GM19395 (cell line): Measurements from ENCODE around the gene MOK.
A peak's percentile ranks its signal among the peaks of the same experiment; 100 is the strongest.
"Not testable (repeated sequence)": the region's sequence is repeated elsewhere in the genome, so short reads cannot be mapped to it uniquely, and the experiment has no call there.

Experiments
- ATAC-seq: cut with Tn5 transposase; IDR thresholded peaks from one replicate; pipeline ENCODE4 v1.9.1; 2021; ENCODE audit warnings: mild to moderate bottlenecking, moderate library complexity; ENCODE audit not compliant: unreplicated experiment

Gene MOK

DNA sequence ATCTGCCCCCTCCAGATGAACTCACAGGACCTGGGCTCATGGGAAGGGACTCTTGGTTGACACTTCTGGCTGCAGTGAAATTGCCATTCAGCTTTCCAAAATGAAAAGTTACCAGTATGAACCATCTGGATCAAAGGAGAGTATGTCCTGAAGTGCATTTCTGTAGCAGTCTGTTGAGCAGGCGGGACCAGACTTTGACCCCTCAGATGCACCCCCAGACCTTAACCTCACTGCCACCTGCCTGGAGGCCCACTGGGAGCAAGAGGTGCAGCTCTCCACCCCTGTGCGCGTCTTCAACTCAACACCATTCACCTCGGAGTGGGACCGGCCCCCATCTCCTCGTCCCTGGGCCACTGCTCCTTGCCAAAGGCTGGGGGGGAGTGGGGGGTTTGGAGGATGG is 55.0 kb downstream of the MOK start:
- no peak for ATAC-seq

DNA sequence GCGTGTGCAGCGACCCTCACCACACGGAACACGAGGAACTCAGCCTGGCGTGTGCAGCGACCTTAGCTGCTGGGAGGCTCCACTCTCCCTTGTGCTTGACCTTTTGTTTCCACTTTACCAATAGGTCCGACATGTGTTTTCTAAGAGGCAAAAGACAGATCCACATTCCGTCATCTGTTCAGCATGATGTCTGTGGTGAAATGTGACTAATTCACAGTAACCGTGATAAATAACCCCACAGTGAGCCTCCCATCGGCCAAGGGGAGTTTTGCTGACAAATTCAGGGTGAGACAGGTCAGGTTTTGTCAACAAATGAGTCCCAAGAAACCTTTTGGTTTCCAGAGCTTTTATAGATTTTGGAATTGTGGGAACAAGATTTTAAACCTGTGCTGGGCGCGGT is 55.9 kb downstream of the MOK start:
- no peak for ATAC-seq

DNA sequence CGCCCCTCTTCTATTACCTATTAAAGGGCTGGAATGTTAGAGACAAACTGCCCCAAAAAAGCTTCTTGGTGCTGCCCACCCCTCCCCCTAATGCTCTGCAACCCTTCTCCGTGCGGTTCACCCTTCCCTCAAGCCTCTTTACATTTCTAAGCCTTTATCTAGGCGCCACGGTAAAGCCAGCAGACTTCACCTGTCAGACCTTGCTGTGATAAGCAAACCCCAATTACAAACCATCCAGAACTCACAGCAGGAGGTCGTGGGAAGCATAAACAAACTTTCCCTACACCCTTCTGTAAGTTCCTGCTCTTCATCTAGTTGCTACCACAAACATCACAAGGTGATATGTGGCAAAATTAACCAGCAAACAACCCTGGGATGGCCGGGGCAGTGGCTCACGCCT is 56.8 kb downstream of the MOK start:
- no peak for ATAC-seq

DNA sequence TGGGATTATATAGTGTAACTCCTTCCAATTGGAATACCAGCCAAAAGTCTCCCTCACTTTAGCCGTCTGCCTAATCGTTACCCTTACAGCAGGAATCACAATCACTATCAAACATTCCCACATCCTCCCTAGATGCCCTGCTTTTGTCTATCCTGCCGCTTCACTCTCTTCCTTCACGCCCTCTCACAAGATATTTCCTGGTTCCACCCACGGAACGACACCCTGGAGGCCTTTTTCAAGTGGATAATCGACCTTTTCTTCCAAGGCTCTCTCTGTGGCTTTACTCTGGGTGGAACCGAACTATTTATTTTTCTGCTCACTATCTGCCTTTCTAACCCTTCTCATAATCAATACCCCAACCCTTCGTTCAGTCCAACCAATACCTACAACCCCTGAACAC is 58.9 kb downstream of the MOK start:
- no peak for ATAC-seq

DNA sequence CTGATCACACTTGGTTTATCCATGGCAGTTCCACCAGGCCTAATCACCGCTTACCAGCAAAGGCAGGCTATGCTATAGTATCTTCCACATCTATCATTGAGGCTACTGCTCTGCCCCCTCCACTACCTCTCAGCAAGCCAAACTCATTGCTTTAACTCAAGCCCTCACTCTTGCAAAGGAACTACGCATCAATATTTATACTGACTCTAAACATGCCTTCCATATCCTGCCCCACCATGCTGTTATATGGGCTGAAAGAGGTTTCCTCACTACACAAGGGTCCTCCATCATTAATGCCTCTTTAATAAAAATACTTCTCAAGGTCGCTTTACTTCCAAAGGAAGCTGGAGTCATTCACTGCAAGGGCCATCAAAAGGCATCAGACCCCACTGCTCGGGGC is 61.2 kb downstream of the MOK start:
- ATAC-seq, result not testable (repeated sequence)

DNA sequence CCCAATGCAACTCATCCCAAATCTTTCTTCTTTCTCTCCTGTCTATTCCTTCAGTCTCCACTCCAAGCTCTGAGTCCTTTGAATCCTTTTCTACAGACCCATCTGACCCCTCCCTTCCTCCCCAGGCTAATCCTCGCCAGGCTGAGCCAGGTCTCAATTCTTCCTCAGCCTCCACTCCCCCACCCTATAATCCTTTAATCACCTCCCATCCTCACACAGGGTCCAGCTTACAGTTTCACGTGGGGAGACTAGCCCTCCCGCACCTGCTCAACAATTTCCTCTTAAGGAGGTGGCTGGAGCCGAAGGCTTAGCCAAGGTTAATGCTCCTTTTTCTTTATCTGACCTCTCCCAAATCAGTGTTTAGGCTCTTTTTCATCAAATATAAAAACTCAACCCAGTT is 63.8 kb downstream of the MOK start:
- no peak for ATAC-seq

DNA sequence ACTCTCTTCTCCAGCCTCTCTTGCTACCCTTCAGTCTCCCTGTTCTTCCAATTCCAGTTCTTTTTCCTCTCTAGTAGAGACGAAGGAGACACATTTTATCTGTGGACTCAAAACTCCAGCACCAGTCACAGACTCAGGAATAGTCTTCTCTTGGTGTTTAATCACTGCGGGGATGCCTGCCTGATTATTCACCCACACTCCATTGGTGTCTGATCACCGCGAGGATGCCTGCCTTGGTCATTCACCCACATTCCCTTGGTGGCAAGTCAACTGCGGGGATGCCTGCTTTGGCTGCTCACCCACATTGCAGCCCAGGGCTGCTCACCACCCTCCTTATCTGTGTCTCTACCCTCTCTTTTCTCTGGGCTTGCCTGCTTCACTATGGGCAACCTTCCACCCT is 64.5 kb downstream of the MOK start:
- ATAC-seq, result not testable (repeated sequence)

DNA sequence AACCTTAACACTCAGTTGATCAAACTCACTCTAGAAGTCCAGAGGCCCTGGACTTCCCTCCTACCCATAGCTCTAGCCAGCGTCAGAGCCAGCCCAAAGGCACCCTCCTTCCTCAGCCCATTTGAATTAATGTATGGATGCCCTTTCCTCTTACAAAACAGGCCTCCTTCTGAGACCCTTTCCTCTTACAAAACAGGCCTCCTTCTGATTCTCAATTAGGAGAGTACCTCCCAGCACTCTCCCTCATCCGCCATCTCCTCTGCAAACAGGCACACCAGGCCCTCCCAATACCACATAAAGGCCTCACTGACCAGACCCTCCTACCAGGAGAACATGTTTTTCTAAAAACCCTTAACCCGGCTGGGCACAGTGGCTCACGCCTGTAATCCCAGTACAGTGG is 65.7 kb downstream of the MOK start:
- ATAC-seq, result no peak

DNA sequence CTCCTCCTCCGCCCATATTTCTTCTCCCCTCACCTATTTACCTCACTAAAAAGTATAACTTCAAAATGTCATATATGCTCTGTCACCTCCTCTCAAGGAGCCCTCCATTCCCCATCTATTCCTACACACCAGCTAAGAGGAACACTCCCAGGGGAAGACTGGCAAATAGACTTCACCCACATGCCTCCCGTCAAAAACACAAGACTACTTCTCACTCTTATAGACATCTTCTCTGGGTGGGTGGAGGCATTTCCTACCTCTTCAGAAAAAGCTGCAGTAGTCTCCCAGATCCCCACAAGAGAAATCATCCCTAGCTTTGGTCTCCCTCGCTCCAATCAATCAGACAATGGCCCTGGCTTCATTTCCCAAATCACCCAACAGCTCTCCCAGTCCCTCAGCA is 66.2 kb downstream of the MOK start:
- no peak for ATAC-seq

DNA sequence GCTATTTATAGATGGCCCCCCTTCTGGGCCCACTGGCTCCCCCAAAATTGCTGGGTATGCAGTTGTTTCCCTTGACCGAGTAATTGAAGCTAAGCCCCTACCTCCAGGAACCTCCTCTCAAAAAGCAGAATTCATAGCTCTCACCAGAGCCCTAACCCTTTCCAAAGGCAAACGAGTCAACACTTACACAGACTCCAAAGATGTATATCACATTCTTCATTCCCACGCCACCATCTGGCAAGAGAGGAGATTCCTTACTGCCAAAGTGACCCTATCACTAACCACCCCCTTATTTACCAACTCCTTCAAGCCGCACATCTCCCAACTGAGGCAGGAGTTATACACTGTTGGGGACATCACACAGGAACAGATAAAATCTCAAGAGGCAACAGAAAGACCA is 66.8 kb downstream of the MOK start:
- ATAC-seq, result no peak

DNA sequence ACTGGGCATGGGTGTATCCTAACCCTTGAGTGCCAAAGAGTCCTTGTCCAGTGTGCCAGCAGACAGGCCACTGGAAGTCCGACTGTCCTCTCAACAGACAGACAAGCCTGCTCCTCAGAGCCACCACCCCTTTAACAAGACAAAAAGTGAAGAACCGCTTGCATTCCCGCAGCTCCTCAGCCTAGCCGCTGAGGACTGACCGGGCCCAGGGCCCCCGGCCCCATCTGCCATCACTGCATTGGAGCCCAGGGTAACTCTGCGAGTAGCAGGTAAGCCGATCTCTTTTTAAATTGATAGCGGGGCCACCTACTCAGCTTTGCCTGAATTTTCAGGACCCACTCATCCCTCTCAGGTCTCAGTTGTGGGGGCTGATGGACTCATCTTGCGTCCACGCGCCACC is 68.9 kb downstream of the MOK start:
- ATAC-seq, result no peak

DNA sequence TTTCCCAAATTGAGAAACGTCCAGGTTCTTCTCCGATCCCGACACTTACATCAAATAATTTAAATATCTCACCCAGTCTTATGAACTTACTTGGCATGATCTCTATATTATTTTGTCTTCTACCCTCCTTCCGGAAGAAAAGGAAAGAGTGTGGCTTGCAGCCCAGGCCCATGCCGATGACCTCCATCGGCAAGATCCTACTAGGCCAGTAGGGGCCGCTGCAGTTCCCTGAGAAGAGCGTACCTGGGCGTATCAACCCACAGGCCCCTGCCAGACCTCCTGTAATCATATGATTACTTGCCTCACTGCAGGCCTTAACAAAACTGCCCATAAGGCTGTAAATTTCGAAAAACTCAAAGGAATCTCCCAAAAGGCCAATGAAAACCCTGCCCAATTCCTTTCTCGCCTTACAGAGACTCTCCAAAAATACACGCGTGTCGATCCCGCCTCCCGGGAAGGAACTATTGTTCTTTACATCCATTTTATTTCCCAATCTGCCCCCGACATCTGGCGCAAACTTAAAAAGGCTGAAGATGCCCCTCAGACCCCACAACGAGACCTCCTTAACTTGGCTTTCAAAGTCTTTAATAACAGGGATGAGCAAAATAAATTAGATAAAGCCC is 69.6 kb downstream of the MOK start:
- ATAC-seq, result peak; percentile 87

DNA sequence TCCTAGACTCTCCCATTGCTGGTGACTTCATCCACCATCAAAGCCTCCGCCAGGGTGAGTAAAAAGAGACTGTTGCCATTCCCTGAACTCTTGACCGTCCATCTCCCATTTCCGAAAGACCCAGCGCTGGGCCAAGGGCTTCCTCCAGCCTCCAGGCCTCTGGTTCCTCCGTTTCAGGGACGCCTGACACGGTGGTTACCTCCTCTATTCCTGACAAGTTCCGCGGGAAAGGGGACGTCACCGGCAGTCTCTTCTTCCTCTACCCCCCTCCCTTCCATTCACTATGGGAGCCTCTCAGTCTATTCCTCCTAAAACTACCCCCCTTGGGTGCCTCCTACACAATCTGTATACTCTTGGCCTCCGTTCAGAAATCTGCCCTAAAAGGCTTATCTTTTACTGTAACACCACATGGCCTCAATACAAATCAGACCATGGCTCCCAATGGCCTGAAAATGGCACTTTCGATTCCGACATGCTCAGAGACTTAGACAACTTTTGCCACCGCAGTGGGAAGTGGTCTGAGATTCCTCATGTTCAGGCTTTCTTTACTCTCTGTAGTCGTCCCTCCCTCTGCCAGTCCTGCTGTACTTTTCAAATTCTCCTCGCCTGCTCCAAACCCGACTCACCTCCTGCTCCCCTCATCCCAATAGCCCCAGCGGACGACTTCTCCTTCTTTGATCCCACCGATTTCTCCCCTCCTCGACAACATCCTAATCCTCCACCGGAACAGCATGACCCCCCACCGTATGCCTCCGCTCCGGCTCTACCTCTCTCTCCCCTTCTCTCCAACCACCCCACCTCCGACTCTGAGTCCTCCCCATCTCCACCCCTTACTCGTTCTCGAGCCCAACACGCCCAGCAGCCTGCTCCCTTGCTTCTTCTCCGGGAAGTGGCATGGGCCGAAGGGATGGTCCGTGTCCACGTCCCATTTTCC is 70.4 kb downstream of the MOK start:
- peak; percentile 22 for ATAC-seq

DNA sequence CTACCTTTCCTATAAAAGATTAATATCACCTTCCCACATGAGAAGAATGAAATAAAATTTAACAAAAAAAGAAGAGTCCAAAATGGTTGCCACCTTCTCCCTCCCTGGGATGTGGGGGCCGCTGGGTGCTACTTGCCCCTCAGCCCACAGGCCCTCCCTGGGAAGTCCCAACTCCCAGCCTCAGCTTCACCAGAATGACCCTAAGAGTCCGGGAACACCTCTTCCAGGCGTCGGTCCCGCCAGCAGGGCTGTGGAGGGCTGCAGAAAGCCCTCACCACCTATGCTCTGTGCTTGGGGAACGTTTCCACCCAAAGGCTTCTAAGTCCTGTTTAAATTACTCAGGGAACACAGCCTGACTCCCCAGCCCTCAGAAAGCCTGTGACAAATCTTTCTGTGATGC is 71.9 kb downstream of the MOK start:
- ATAC-seq, result no peak

DNA sequence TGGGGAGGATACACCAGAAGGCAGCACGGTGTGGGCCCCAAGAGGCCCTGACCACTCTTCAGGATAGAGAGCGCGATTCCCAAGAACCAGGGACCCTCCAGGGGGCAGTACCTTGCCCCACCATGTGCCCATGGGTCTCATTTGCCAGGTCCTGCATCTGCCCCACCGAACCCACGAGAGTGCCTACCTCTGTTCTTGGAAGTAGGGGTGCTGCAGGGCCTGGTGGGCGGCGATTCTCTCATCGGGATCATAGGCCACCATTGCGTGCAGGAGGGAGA is 72.7 kb downstream of the MOK start:
- no peak for ATAC-seq

DNA sequence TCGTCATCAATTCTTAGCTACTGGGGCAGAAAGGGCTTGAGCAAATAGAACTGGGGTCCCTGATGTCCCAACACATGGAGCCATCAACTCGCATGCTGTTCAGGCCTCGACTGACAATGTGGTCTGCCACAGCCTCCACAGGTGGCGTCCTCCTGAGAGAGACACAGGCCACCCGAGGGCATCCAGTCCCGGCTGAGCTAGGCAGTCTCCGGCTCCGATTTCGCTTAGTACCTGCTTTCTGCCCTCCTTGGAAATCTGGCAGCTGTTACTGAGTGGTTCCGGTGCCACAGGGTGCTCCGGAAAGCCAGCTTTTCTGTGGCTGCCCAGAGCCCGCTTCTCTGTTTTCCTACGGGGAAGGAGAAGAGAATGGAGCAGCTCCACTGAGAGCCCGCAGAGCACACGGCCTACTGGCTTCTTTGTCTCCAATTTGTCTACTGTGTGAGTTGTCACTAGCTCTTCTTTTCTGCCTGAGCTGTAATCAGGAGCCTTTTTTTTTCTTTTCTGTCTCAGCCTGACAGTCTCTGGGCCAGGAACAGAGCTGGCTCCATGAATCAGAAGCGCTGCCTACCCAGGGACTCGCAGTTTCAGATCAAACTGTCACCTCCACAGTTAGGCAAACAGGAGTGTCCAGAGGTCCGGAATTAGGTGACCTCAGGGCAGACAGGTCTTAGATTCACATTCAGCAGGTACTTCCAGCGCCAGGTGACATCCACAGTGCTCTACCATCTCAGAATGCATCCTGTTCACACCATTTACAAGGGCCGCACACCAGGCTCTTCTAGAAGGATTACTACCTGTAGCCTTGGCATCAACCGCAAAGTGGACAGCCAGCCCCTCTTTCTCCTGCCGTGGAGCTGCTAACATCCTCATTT is 73.3 kb downstream of the MOK start:
- no peak for ATAC-seq

DNA sequence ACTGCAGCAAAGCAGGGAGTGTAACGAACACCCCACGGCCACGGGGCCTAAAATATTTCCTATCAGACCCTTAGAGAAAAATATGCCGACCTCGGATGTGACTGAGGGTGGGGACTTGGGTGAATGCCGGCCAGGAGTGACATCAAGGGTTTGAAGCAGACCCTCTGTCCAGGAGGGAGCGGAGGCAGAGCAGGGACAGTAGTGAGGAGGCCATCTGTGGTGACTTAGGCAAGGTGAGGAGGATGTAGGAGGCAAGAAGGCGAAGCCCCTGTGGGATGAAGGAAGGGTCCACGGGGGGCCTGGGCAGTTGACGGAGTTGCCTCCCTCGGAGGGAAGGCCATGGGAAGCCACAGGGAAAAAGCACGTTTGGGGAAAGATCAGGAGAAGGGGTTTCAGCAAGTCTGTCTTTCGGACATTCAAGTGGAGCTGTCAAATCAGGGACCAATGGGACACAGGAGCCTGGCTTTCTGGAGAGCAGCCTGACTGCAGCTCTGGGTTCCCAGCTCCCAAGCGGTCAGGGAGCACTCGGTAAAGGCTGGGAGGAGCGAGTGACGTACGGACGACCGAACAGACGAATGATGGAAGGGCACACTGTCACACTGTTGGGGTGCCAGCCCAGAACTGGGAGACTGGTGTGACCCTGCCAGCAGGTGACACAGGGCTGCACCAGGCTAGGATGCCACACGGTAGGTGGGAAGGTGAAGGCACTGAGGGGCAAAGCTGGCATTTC is 74.3 kb downstream of the MOK start:
- no peak for ATAC-seq

DNA sequence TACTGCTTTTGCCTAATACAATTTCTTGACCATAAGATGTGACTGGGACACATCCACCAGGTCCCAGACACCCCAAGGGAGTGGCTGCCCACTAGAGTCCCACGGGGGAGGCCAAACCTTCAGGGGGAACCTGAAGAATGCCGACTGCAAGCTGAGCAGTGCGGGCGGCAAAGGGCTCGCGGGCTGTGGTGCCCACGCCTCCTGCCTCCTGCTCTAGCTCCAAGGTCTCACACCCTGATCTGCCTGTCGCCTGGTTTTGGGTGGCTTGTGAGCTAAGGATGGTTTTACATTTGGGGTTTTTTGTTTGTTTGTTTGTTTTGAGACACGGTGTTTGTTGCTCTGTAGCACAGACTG is 75.2 kb downstream of the MOK start:
- no peak for ATAC-seq

DNA sequence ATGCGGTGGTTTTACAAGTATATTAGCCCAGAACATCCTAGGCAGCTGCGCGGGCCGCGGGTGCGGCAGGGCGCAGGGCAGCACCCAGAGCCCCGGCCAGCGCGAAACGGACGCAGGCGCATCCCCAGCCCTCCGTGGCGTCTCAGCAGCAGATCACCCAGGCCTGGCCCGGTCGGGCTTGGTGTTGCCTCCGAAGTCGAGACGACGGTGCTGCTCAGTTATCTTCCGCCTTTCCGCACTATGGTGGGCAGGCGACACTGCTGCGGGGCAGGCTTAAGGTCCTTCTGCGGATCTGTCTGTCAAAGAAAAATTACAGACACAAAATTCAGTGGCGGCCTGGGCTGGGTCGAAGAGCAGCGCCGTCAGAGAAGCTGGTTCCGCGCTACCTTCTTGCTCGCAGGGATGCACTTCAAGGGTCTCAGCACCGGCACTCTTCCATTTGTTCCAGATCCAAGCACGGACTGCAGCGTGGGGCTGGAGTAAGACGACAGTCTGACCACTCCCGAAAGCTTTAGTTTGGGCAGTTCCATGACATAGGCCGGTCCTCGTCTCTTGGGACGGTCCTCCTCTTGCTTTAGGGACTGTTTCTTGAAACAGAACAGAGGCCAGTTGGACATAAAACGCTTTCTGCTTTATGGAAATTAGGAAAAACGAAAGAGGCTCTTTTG is 75.8 kb downstream of the MOK start:
- ATAC-seq, result no peak

DNA sequence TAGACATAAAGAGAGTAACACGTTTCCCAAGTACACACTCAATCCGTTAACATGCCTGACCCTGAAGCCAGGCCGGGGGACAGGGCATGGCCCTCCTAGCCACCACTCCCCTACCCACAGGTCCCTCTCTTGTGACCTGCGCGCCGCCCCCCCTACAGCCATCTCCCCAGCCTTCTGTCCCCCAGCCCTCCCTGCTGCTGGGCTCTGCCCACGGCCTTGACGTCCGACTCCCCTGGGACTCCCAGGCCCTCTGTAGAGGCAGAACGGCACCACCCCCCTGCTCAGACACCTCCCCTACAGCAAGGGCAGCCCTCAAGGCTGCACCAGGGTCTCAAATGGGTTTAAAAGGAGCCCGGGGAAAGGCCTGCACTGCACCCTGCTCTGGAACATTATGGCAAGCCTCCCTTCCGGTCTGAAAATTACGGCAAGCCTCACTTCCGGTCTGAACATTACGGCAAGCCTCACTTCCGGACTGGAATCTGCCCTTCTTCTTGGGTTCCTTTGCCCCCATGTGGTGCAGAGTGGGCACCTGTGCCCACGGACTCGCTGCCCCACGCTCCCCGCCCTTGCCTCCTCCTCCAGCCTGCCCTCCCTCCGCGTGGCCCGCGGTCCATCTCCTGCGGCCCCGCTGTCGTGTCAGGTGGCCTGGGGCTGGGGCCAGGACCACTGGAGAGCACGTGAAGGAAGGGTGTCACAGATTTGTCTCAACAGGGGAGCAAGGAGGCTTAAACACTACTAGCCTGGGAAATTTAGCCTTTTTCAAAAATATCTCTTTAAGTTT is 77.6 kb downstream of the MOK start:
- ATAC-seq, result no peak
